MCF 10A (cell line): Measurements from ENCODE around the gene RXYLT1. TPM values are rescaled to one million over a fixed set of nuclear protein-coding genes. Genes with fewer than 3 reads are reported as not detected.

Source experiments
- BruUV-seq: library from RNA; stranded (reverse); fragments of 400-500 nt; replicated peaks from 2 replicates; lab custom pipeline; 2021; lab: Mats Ljungman, UMichigan
- CTCF ChIA-PET: fragments of 300-600 bp; sonication (Branson Sonifier 250); formaldehyde crosslinking; extraction: SDS; loops from one replicate; lab custom pipeline; 2021; ENCODE audit warnings: antibody characterized with exemption, inconsistent platforms; lab: Yijun Ruan, JAX
- POLR2A ChIA-PET: fragments of 300-600, 350-650 bp; sonication (Branson Sonifier 250); formaldehyde crosslinking; extraction: SDS; loops from one replicate; lab custom pipeline; 2020; ENCODE audit warnings: antibody characterized with exemption, inconsistent platforms; lab: Yijun Ruan, JAX
- DNase-seq: peaks from one replicate; pipeline ENCODE4 v3.0.0-alpha.2; 2018; ENCODE audit not compliant: unreplicated experiment
- H3K27ac Mint-ChIP-seq: one replicate; pipeline ENCODE4 v1.8.0; 2022; ENCODE audit warnings: mild to moderate bottlenecking, low read depth, mixed read lengths; ENCODE audit not compliant: unreplicated experiment
- H3K27me3 Mint-ChIP-seq: one replicate; pipeline ENCODE4 v1.8.0; 2022; ENCODE audit warnings: mixed read lengths; ENCODE audit not compliant: insufficient read depth, unreplicated experiment
- H3K36me3 Mint-ChIP-seq: one replicate; pipeline ENCODE4 v1.8.0; 2022; ENCODE audit warnings: mild to moderate bottlenecking, moderate library complexity, mixed read lengths; ENCODE audit not compliant: insufficient read depth, unreplicated experiment
- H3K4me1 Mint-ChIP-seq: one replicate; pipeline ENCODE4 v1.8.0; 2022; ENCODE audit warnings: mixed read lengths; ENCODE audit not compliant: insufficient read depth, unreplicated experiment
- H3K4me3 Mint-ChIP-seq: one replicate; pipeline ENCODE4 v1.8.0; 2022; ENCODE audit warnings: mild to moderate bottlenecking, moderate library complexity, mixed read lengths; ENCODE audit not compliant: unreplicated experiment
- H3K9me3 Mint-ChIP-seq: one replicate; pipeline ENCODE4 v1.8.0; 2022; ENCODE audit warnings: mixed read lengths; ENCODE audit not compliant: unreplicated experiment
- intact Hi-C: fragments of 100-400 bp; cut with micrococcal nuclease; formaldehyde crosslinking; loops from 2 replicates; pipeline ENCODE4 v1.14.1; 2022
- total RNA-seq: library from RNA; stranded (reverse); gene quantifications from 2 replicates; pipeline ENCODE4 v1.2.3, GENCODE V29; 2022
- TF ChIP-seq, protein P1 (sequence below): fragments of 200-600 bp; IDR thresholded peaks from one replicate; pipeline ENCODE4 v1.8.0; 2022; ENCODE audit warnings: antibody characterized with exemption, mild to moderate bottlenecking; ENCODE audit not compliant: unreplicated experiment

Gene RXYLT1
- total RNA-seq, 1 experiment from 2014 or later, result 26.7 TPM

DNA sequence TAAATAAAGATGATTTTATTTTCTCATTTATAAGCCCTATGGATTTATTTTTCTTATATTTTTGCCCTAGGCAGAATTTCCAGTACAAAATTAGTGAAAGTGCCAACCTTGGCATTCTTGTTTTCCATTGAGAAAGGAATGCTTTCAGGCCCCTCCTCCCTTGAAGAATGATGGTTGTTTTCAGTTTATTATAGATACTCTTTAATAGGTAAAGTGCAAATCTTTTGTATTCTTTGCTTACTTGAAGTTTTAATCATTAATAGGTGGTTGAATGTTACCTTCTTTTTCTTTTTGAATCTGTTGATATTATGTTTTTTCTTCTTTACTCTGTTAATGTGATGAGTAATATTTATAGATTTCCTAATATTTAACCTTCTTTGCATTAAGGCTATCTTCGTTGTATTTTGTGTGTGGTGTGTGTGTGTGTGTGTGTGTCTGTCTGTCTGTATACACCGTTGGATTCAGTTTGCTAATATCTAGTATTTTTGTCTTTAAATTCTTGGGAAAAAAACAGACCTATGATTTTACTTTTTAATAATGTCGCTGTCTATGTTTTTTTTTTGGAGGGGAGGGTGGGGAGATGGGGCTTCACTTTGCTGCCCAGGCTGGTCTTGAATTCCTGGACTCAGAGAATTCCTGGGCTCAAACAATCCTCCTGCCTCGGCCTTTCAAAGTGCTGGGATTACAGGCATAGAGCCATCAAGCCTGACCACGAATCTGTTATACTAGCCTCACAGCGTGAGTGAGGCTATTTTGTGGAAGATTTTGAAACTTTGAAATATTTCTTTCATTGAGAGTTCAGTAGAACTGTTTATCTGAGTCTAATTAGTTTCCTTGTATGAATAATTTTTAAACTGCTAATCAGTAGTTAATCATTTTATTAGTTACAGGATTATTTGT, 78.3 kb downstream of the RXYLT1 start:
- Mint-ChIP-seq H3K27ac (peak overlapping the region; percentile 94), H3K4me1 (peaks cover 14% of the 10 kb centered on the region), H3K9me3 (no peaks in the 10 kb centered on the region), H3K4me3 (peak overlapping the region; percentile 62), H3K27me3 (no peaks in the 10 kb centered on the region), H3K36me3 (peaks cover 7% of the 10 kb centered on the region)
- TF ChIP-seq, protein P1, sequence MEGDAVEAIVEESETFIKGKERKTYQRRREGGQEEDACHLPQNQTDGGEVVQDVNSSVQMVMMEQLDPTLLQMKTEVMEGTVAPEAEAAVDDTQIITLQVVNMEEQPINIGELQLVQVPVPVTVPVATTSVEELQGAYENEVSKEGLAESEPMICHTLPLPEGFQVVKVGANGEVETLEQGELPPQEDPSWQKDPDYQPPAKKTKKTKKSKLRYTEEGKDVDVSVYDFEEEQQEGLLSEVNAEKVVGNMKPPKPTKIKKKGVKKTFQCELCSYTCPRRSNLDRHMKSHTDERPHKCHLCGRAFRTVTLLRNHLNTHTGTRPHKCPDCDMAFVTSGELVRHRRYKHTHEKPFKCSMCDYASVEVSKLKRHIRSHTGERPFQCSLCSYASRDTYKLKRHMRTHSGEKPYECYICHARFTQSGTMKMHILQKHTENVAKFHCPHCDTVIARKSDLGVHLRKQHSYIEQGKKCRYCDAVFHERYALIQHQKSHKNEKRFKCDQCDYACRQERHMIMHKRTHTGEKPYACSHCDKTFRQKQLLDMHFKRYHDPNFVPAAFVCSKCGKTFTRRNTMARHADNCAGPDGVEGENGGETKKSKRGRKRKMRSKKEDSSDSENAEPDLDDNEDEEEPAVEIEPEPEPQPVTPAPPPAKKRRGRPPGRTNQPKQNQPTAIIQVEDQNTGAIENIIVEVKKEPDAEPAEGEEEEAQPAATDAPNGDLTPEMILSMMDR, result no peak
- intact Hi-C loops, result no loop called here
- ChIA-PET POLR2A (interaction anchor here (0.7 to 1.6 kb wide), 3 partner anchors 17 to 395 kb away, joined by 4 to 5 read pairs (median 4); no protein-coding TSS in a partner anchor), CTCF (no interaction called here)
- BruUV-seq, result no TSS peak
- DNase-seq, result no peak

Other genes with a start within 250 kb of the RXYLT1 start
- not detected in 2 replicates for gene DPY19L2, start 111.4 kb upstream of the RXYLT1 start, total RNA-seq
- gene SRGAP1, start 64.8 kb downstream of the RXYLT1 start, total RNA-seq, result 65.0 and 66.7 TPM in 2 replicates